Mammary epithelial cell (primary cell): ENCODE measurements around the gene DMD.

Source experiments
- EZH2 ChIP-seq: IDR thresholded peaks from 2 replicates; pipeline ENCODE4 v1.6.1; 2012; ENCODE audit warnings: low read length, inconsistent platforms, borderline replicate concordance
- TF ChIP-seq, protein P1 (sequence below), 2 donors: IDR thresholded peaks in 1 of 2; conservative IDR thresholded peaks in 1 of 2; 2 replicates each; pipeline ENCODE4 v1.5.1; 2011 to 2012; ENCODE audit warnings: inconsistent platforms in 2 of 2, low read length in 2 of 2, mild to moderate bottlenecking in 2 of 2, control low read depth in 1 of 2, low read depth in 1 of 2; ENCODE audit not compliant: insufficient read depth in 1 of 2; ENCODE audit errors: extremely low read depth in 1 of 2

DNA sequence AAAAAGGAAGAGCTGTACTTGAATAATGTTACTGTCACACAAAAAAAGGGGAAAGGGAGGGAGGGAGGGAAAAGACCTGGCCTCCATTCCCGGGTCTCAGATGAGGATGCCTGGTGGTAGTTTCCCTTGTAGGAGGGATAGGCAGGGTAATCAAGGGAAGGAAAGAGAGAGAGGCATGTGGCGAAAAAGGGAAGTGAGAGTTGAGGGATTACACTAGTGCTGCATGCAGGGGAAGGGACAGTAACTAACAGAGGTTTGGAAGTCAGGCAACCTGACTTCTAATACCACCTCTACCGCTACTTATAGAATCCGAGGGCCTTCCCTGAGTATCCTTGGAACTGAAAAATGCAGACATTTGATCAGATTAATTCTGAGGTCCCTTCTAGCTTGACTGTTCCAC lies 1317.8 kb downstream of the DMD start:
- TF ChIP-seq, protein P1, sequence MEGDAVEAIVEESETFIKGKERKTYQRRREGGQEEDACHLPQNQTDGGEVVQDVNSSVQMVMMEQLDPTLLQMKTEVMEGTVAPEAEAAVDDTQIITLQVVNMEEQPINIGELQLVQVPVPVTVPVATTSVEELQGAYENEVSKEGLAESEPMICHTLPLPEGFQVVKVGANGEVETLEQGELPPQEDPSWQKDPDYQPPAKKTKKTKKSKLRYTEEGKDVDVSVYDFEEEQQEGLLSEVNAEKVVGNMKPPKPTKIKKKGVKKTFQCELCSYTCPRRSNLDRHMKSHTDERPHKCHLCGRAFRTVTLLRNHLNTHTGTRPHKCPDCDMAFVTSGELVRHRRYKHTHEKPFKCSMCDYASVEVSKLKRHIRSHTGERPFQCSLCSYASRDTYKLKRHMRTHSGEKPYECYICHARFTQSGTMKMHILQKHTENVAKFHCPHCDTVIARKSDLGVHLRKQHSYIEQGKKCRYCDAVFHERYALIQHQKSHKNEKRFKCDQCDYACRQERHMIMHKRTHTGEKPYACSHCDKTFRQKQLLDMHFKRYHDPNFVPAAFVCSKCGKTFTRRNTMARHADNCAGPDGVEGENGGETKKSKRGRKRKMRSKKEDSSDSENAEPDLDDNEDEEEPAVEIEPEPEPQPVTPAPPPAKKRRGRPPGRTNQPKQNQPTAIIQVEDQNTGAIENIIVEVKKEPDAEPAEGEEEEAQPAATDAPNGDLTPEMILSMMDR (conservative IDR thresholded peaks at IDR 0.05 in 1 of 2, IDR thresholded peaks at IDR 0.05 in 1 of 2; ENCODE audit: extremely low read depth in 1 of 2, insufficient read depth in 1 of 2, low read depth in 1 of 2, low read length in 2 of 2) = no peak
- no peak for TF ChIP-seq EZH2
